ENCODE measurements around the gene PITX3.

DNA sequence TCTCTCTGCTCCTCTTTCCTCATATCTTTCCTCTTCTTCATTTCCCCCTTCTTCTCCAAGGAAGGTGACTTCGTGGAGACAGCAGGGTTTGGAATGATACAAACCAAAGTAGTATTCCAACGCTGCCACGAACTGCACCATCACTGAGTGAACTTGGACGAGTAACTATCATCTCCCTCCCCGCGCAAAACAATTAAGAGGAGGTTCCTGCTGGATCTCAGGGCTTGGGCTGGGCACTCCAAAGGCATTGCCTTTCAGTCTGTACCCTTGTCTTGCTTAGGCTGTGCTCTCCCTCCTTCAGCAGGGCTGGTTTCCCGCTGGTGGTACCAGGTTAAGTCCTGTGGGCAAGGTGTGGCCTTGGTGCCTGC lies 790 bp upstream of the PITX3 start:
- TF ChIP-seq YY1 (IDR thresholded peaks at IDR 0.05; ENCODE audit: insufficient read depth, insufficient read length) (no peak), SUZ12 (IDR thresholded peaks at IDR 0.05; ENCODE audit: extremely low read depth, insufficient read depth, insufficient read length) (no peak)
